Renal cortical epithelial cell (primary cell): ENCODE measurements around the gene DNASE2B. TPM values are rescaled to one million over a fixed set of nuclear protein-coding genes. Genes with fewer than 3 reads are reported as not detected.
A peak's percentile ranks its signal among the peaks of the same experiment; 100 is the strongest.

Experiments used
- DNase-seq: peaks from one replicate; pipeline ENCODE4 v3.0.0-alpha.2; 2011; ENCODE audit warnings: low read depth
- total RNA-seq: library from RNA; depleted of rRNA; stranded (reverse); fragments of >200 nt; gene quantifications from 2 replicates; pipeline ENCODE4 v1.2.3, GENCODE V29; 2014

Gene DNASE2B
- total RNA-seq, result not detected in 2 replicates

- no peak for DNase-seq
Observed at GRCh38 chr1:84398175-84399155, at the start of gene DNASE2B. Gene DNASE2B, plus strand, starts transcription at chr1:84398484. Its CDS starts 81 bp downstream, at chr1:84398565.

GRCh38 chr1:84348759-84349158 is 49.5 kb upstream of the DNASE2B start:
- no peak for DNase-seq

GRCh38 chr1:84350104-84350503 is 48.2 kb upstream of the DNASE2B start:
- DNase-seq, result no peak

- DNase-seq, result no peak
Observed at GRCh38 chr1:84350550-84350949, 47.7 kb upstream of the DNASE2B start.

- DNase-seq, result no peak
Observed at GRCh38 chr1:84352298-84353106, 45.8 kb upstream of the DNASE2B start.

- DNase-seq, result no peak
Observed at GRCh38 chr1:84353695-84354094, 44.6 kb upstream of the DNASE2B start.

- no peak for DNase-seq
Observed at GRCh38 chr1:84355556-84355955, 42.7 kb upstream of the DNASE2B start.

GRCh38 chr1:84356881-84357280 is 41.4 kb upstream of the DNASE2B start:
- no peak for DNase-seq

- no peak for DNase-seq
Observed at GRCh38 chr1:84358695-84359094, 39.6 kb upstream of the DNASE2B start.

GRCh38 chr1:84360316-84360715 is 38.0 kb upstream of the DNASE2B start:
- no peak for DNase-seq

GRCh38 chr1:84361796-84362195 is 36.5 kb upstream of the DNASE2B start:
- no peak for DNase-seq

- DNase-seq, result no peak
Observed at GRCh38 chr1:84363019-84363418, 35.3 kb upstream of the DNASE2B start.

- no peak for DNase-seq
Observed at GRCh38 chr1:84363622-84364021, 34.7 kb upstream of the DNASE2B start.

GRCh38 chr1:84365225-84366221 is 32.8 kb upstream of the DNASE2B start:
- DNase-seq, result peak; percentile 99

GRCh38 chr1:84366786-84367185 is 31.5 kb upstream of the DNASE2B start:
- DNase-seq, result peak; percentile 85

GRCh38 chr1:84367219-84367618 is 31.1 kb upstream of the DNASE2B start:
- DNase-seq, result peak; percentile 55

- DNase-seq, result no peak
Observed at GRCh38 chr1:84368441-84368840, 29.8 kb upstream of the DNASE2B start.

- DNase-seq, result no peak
Observed at GRCh38 chr1:84370266-84370665, 28.0 kb upstream of the DNASE2B start.

GRCh38 chr1:84370831-84371394 is 27.4 kb upstream of the DNASE2B start:
- DNase-seq, result peak; percentile 47

- no peak for DNase-seq
Observed at GRCh38 chr1:84373436-84374141, 24.7 kb upstream of the DNASE2B start.
